ENCODE measurements around the gene PLA2G2A.
"Not testable (repeated sequence)": the region's sequence is repeated elsewhere in the genome, so short reads cannot be mapped to it uniquely, and the experiment has no call there.

The PLA2G2A gene

DNA sequence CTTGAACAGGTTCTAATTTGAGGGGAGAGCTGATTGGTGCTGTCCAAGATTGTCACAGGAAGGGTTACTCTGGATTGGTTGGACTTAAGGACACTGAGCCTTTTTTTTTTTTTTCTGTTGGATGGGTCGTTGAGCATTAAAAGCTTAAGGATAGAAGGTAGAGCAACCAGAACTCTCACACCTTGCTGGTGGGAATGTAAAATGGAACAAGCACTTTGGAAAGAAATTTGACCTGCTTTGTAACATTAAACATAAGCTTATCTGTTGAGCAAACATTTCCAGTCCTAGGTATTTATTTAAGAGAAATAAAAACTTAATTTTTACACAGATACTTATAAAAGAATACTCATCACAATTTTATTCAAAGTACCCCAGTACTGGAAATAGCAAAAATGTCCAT is 29.8 kb upstream of the PLA2G2A start:
- Histone ChIP-seq H3K4me3 (ENCODE audit: low read depth, low read length) (no peak overlapping the region), H3K9me3 (no peaks in the 10 kb centered on the region), H3K27me3 (no peaks in the 10 kb centered on the region), H3K36me3 (no peaks in the 10 kb centered on the region), H3K4me1 (no peaks in the 10 kb centered on the region)
- DNase-seq, result no peak
- TF ChIP-seq, protein P1, sequence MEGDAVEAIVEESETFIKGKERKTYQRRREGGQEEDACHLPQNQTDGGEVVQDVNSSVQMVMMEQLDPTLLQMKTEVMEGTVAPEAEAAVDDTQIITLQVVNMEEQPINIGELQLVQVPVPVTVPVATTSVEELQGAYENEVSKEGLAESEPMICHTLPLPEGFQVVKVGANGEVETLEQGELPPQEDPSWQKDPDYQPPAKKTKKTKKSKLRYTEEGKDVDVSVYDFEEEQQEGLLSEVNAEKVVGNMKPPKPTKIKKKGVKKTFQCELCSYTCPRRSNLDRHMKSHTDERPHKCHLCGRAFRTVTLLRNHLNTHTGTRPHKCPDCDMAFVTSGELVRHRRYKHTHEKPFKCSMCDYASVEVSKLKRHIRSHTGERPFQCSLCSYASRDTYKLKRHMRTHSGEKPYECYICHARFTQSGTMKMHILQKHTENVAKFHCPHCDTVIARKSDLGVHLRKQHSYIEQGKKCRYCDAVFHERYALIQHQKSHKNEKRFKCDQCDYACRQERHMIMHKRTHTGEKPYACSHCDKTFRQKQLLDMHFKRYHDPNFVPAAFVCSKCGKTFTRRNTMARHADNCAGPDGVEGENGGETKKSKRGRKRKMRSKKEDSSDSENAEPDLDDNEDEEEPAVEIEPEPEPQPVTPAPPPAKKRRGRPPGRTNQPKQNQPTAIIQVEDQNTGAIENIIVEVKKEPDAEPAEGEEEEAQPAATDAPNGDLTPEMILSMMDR (IDR thresholded peaks at IDR 0.05; ENCODE audit: low read depth, low read length), result no peak

DNA sequence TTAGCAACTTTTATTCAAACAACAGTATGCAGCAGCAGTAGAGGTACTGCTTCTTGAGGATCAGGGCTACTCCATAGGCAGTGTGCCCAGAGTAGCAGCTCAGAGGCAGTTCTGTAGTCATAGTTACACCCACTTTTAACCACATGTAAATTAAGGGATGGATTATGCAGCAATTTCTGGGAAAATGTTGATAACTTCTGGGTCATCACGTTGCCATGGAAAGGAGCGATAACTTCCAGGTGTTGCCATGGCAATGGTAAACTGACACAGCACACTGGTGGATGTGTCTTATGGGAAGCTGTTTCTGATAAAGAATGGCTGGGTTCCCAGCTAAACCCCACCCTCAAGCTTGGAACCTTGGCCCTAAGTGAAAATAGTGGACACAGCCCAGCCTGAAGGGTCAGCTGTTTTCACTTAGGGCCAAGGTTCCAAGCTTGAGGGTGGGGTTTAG is 29.0 kb upstream of the PLA2G2A start:
- no peak overlapping the region for H3K4me3 ChIP-seq (ENCODE audit: low read depth, low read length)
- H3K27me3 ChIP-seq, result no peaks in the 10 kb centered on the region
- H3K36me3 ChIP-seq, result no peaks in the 10 kb centered on the region
- TF ChIP-seq, protein P1 (IDR thresholded peaks at IDR 0.05; ENCODE audit: low read depth, low read length), result no peak
- no peaks in the 10 kb centered on the region for H3K9me3 ChIP-seq
- no peaks in the 10 kb centered on the region for H3K4me1 ChIP-seq
- DNase-seq, result no peak

DNA sequence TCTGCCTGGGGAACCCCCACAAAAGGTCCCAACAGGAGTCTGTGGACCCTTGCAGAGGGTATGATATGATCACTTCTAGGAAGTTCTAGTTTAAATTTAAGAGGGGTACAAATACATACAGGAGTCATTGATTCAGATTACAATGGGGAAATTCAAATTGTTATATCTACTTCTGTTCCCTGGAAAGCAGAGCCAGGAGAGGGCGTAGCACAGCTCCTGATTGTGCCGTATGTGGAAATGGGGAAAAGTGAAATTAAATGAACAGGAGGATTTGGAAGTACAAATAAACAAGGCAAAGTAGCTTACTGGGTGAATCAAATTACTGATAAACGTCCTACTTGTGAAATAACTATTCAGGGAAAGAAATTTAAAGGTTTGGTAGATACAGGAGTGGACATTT is 19.4 kb upstream of the PLA2G2A start:
- not testable (repeated sequence) for H3K36me3 ChIP-seq; H3K27me3 ChIP-seq; H3K4me1 ChIP-seq; DNase-seq; H3K9me3 ChIP-seq; H3K4me3 ChIP-seq (ENCODE audit: low read depth, low read length)

DNA sequence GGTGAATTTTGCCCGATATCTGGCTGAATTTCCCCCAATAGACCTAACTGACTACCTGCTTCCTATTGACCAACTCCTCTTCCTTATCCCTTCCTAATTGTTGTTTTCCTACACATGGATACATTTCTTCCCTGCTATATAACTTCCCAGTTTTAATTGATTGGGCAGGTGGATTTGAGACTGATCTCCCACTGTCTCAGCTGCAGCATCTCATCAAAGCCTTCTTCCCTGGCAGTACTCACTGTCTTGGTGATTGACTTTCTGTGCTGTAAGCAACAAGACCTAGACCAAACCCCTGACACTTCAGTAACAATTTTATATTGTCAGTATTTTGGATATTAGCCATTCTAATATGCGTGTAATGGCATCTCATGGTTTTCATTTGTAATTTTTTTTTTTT is 11.3 kb upstream of the PLA2G2A start:
- Histone ChIP-seq H3K9me3 (no peaks in the 10 kb centered on the region), H3K27me3 (no peaks in the 10 kb centered on the region), H3K4me1 (no peaks in the 10 kb centered on the region), H3K4me3 (ENCODE audit: low read depth, low read length) (no peak overlapping the region), H3K36me3 (no peaks in the 10 kb centered on the region)
- DNase-seq, result no peak
- TF ChIP-seq, protein P1 (IDR thresholded peaks at IDR 0.05; ENCODE audit: low read depth, low read length), result no peak

DNA sequence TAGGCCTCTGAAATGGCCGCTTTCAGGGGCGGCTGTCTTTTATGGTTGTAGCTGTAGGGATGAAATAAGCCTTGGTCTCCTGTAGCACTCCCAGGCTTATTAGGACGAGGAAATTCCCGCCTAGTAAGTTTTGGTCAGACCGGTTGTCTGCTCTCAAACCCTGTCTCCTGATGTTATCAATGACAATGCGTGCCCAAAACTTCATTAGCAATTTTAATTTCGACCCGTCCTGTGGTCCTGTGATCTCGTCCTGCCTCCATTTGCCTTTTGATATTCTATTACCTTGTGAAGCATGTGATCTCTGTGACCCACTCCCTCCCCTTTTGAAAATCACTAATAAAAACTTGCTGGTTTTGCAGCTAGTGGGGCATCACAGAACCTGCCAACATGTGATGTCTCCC is 10.8 kb upstream of the PLA2G2A start:
- DNase-seq; H3K4me3 ChIP-seq (ENCODE audit: low read depth, low read length); H3K36me3 ChIP-seq; H3K9me3 ChIP-seq; H3K4me1 ChIP-seq; H3K27me3 ChIP-seq: not testable (repeated sequence)

DNA sequence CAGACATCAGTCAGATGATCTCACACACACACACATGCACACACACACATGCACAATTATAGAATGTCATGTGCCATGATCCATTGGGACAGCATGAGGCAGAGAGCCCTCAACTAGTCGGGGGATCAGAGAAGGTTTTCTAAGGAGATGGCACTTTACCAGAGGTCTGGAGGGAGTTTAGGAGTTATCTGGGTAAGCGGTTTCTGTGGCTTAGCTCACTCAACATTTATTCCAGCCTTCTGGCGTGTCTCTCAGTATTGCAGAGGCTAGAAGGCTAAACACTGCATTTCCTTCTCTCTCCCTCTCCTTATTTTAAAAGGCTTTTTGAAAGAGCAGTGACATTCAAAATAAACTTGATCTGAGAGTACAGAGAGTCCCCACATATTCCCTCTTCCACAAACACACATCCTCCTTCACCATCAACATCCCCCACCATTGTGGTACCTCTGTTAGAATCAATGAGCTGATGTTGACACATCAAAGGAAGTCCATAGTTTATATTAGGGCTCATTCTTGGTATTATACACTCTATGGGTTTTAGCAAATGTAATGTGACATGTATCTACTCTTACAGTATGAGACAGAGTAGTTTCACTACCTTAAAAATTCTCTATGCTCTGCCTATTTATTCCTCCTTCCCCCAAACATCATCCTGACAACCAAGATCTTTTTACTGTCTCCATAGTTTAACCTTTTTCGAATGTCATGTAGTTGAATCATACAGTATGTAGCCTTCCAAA is 9.0 kb upstream of the PLA2G2A start:
- H3K27me3 ChIP-seq, result no peaks in the 10 kb centered on the region
- no peaks in the 10 kb centered on the region for H3K36me3 ChIP-seq
- H3K9me3 ChIP-seq, result no peaks in the 10 kb centered on the region
- TF ChIP-seq, protein P1 (IDR thresholded peaks at IDR 0.05; ENCODE audit: low read depth, low read length), result no peak
- H3K4me1 ChIP-seq, result no peaks in the 10 kb centered on the region
- H3K4me3 ChIP-seq (ENCODE audit: low read depth, low read length), result no peak overlapping the region
- no peak for DNase-seq

DNA sequence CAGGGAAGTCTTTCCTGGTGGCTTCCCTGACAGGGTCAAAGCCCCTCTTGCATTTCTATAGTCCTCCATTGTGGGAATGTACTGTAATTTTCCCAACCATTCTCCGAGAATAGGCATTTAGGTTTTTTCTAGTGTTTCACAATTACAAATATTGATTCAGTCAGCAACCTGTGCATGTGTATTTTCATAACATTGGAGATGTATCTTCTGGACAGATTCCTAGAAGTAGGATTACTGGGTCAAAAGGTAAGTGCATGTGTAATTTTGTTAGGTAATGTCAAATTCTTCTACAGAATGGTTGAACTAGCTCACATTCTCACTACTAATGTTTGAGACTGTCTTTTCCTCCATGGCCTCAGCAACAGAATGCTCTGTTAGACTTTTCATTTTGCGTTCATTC is 8.3 kb upstream of the PLA2G2A start:
- TF ChIP-seq, protein P1 (IDR thresholded peaks at IDR 0.05; ENCODE audit: low read depth, low read length), result no peak

DNA sequence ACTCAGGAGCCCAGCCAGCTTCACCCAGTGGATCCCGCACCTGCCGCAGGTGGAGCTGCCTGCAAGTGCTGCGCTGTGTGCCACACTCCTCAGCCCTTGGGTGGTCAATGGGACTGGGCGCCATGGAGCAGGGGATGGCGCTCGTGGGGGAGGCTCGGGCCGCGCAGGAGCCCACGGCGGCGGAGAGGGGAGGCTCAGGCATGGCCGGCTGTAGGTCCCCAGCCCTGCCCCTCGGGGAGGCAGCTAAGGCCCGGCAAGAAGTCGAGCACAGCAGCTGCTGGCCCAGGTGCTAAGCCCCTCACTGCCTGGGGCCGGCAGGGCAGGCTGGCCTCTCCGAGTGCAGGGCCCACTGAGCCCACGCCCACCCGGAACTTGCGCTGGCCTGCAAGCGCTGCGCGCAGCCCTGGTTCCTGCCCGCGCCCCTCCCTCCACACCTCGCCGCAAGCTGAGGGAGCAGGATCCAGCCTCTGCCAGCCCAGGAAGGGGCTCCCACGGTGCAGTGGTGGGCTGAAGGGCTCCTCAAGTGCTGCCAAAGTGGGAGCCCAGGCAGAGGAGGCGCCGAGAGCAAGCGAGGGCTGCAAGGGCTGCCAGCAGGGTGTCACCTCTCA is 5.1 kb upstream of the PLA2G2A start:
- H3K36me3 ChIP-seq; H3K4me1 ChIP-seq; H3K9me3 ChIP-seq; H3K27me3 ChIP-seq; H3K4me3 ChIP-seq (ENCODE audit: low read depth, low read length); DNase-seq: not testable (repeated sequence)

More for the DNA sequence above, 8.3 kb upstream of the PLA2G2A start:
- H3K27me3 ChIP-seq, result no peaks in the 10 kb centered on the region
- H3K9me3 ChIP-seq, result no peaks in the 10 kb centered on the region
- no peak for DNase-seq
- no peaks in the 10 kb centered on the region for H3K4me1 ChIP-seq
- H3K36me3 ChIP-seq, result no peaks in the 10 kb centered on the region
- H3K4me3 ChIP-seq (ENCODE audit: low read depth, low read length), result no peak overlapping the region
